Ureter (tissue), 1 donor: ENCODE results near the gene NTN4. TPM values are rescaled to one million over a fixed set of nuclear protein-coding genes. Genes with fewer than 3 reads are reported as not detected.
"Not testable (repeated sequence)": the region's sequence is repeated elsewhere in the genome, so short reads cannot be mapped to it uniquely, and the experiment has no call there.

Source experiments
- DNase-seq: peaks from one replicate; pipeline ENCODE4 v3.0.0-alpha.2; 2020; ENCODE audit warnings: low spot score
- total RNA-seq: library from RNA; stranded (reverse); gene quantifications from one replicate; pipeline ENCODE4 v1.2.4, GENCODE V29; 2023
- donor health status: DM: yes; HTN: yes; CAD: no.

The NTN4 gene
- total RNA-seq, 1 donor from 2014 or later: 97.7 TPM

- no peak for DNase-seq
These were observed 132.2 kb downstream of the NTN4 start for GRCh38 chr12:95658386-95658785.

GRCh38 chr12:95654665-95655064 lies 135.9 kb downstream of the NTN4 start:
- DNase-seq: not testable (repeated sequence)

GRCh38 chr12:95653771-95654546 lies 136.6 kb downstream of the NTN4 start:
- no peak for DNase-seq

DNA sequence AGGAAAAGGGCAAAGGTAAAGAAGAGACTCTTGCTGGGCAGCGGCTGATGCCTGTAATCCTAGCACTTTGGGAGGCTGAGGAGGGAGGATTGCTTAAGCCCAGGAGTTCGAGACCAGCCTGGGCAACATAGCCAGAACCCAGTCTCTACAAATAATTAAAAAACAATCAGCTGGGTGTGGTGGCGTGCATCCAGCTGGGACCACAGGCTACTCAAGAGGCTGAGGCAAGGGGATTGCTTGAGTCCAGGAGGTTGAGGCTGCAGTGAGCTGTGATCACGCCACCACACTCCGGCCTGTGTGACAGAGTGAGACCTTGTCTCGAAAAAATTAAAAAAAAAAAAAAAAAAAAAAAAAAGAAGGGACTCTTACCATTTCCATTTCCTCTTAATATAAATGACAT lies 138.9 kb downstream of the NTN4 start:
- DNase-seq: no peak

GRCh38 chr12:95648990-95649791 lies 141.4 kb downstream of the NTN4 start:
- DNase-seq: peak; percentile 69

DNA sequence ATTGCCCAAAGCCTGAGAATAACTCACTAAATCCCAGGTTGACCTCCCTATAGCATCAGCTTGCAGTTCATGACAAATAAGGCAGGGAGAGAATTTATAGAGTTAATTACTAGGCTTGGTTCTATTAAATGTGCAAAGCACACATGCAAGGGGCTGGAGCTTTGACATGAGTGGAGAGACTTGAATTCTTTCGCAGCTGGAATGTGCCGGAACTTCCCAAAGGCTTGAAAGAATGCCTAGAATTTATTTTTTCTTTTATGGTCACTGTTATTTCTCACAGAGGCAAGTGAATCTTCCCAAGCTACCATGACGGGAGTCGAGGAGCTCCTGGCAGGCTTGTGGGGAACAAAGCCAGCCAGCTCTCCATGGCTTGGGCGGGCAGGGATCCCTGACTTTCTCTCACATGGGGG lies 143.8 kb downstream of the NTN4 start:
- DNase-seq: no peak

DNA sequence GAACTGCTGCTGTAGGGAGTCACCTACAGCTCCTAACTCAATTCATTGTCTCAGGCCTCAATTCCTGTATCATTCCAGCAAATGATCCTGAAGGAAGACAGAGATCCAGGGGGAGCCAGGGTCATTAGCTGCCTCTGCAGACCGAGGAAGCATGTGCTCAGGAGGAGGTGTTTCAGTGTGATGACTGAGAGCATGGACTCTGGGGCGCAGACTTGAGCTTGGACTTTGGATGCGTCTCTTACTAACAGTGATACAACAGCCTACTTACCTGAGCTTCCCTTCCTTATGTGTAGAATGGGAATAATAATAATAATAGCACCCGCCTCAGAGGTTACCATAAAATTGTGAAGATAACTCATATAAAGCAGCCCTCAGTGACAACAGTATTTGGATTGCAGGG lies 147.3 kb downstream of the NTN4 start:
- DNase-seq: no peak

- no peak for DNase-seq
These were observed 148.0 kb downstream of the NTN4 start for GRCh38 chr12:95642583-95642982.

- DNase-seq: no peak
These were observed 149.1 kb downstream of the NTN4 start for GRCh38 chr12:95641299-95641952.

- DNase-seq: no peak
These were observed 150.0 kb downstream of the NTN4 start for GRCh38 chr12:95640516-95640915.

- DNase-seq: no peak
These were observed 153.0 kb downstream of the NTN4 start for GRCh38 chr12:95637471-95638155.

GRCh38 chr12:95637010-95637409 lies 153.6 kb downstream of the NTN4 start:
- DNase-seq: no peak

- no peak for DNase-seq
These were observed 155.6 kb downstream of the NTN4 start for GRCh38 chr12:95634622-95635621.

GRCh38 chr12:95633732-95634465 lies 156.7 kb downstream of the NTN4 start:
- DNase-seq: no peak

DNA sequence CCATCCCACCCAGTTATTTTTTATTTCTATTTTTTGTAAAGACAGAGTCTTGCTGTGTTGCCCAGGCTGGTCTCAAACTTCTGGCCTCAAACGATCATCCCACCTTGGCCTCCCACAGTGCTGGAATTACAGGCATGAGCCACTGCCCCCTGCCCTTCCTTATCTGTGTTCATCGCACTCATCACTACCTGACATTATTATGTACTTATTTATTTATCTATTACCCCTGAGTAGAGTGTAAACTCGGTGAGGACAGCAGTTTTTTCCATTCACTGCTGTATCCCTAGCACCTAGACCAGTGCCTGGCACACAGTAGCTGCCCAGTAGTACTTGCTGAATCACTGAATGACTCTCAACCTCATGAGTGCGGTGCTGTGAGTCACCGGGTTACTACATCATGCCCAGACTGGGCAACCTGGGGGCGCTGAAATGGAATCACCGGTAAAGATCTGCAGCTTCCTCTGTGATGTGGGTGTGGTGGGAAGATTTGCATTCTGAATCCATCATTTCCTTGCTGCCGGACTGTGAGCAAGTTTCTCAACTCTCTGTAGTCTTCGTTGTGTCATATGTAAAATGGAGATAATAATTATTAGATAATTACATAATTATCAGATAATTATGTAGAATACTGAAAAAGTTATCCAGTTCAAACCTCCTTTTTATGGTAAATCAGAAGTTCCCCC lies 157.4 kb downstream of the NTN4 start:
- DNase-seq: peak; percentile 70

- DNase-seq: no peak
These were observed 160.1 kb downstream of the NTN4 start for GRCh38 chr12:95630496-95630895.

DNA sequence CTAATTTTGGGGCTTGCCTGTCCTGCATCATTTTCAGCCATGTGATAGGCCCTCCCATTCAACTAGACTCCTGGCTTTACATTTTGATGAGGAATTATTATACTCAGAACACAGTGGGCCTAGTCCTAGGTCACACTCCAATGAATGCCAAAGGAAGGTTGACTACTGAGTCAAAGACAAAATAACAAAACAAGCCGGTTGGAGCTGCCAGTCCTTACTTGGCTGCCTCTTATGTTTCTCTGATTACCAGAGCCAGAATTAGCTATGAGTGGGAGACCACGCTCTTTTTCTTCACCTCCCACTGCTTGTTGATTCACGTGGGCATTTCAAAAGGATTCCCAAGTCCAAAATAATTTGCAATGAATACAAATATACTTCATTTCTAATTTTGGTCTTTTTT lies 161.2 kb downstream of the NTN4 start:
- DNase-seq: no peak

- DNase-seq: no peak
These were observed 163.7 kb downstream of the NTN4 start for GRCh38 chr12:95626854-95627253.

DNA sequence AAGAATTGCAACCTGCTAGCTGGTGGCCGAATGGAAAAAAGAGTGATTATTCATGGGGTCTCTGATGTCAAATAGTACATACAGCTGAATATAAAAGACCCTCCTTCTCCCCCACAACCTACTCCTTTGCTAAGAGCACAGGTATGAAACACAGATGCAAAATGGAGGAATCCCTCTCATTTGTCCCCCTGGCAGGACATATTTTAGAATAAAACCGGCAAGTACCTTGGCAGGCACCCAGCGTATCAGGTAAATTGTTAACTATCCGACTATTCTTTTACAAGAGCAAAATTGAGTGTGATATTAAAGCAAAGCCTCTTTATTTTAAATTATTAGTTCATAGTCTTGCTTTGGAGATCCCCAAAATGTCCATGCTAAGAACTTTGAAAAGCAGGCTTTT lies 165.6 kb downstream of the NTN4 start:
- DNase-seq: no peak
